Heart right ventricle (tissue), 16 donors: ENCODE data around the gene CLPSL1. TPM values are rescaled to one million over a fixed set of nuclear protein-coding genes. Genes with fewer than 3 reads are reported as not detected.

Experiments
- ATAC-seq, 8 donors: fragments of 200-7000 bp; cut with Tn5 transposase; one replicate each; pipeline ENCODE4 v1.9.1; 2020; ENCODE audit warnings: mild to moderate bottlenecking in 8 of 8, moderate library complexity in 8 of 8, moderate number of reproducible peaks in 1 of 8
- DNase-seq, 2 donors: peaks; one replicate each; pipeline ENCODE4 v3.0.0-alpha.2; 2020
- H3K27ac ChIP-seq, 10 donors: fragments of 200-600 bp; sonication (generic) in 2 of 10; one replicate each; pipeline versions ENCODE4 v1.5.0 to v1.8.0; 2020 to 2022; ENCODE audit warnings: mild to moderate bottlenecking in 3 of 10
- H3K27me3 ChIP-seq, 7 donors: fragments of 200-600 bp; one replicate each; pipeline ENCODE4 v1.8.0; 2021 to 2022; ENCODE audit warnings: mild to moderate bottlenecking in 2 of 7
- H3K36me3 ChIP-seq, 9 donors: fragments of 200-600 bp; sonication (generic) in 1 of 9; one replicate each; pipeline versions ENCODE4 v1.5.0 to v1.8.0; 2020 to 2022; ENCODE audit warnings: mild to moderate bottlenecking in 2 of 9
- H3K4me1 ChIP-seq, 9 donors: fragments of 200-600 bp; sonication (generic) in 1 of 9; one replicate each; pipeline versions ENCODE4 v1.5.0 to v1.8.0; 2020 to 2022; ENCODE audit warnings: mild to moderate bottlenecking in 4 of 9
- H3K4me3 ChIP-seq, 10 donors: fragments of 200-600 bp; sonication (generic) in 2 of 10; one replicate each; pipeline versions ENCODE4 v1.5.0 to v1.8.0; 2020 to 2022; ENCODE audit warnings: mild to moderate bottlenecking in 7 of 10, moderate library complexity in 2 of 10
- H3K9me3 ChIP-seq, 11 donors: fragments of 200-600 bp in 10 of 11; sonication (generic) in 2 of 11; one replicate each; pipeline versions ENCODE4 v1.5.0 to v1.8.0; 2013 to 2022; ENCODE audit warnings: mild to moderate bottlenecking in 2 of 11, control low read depth in 1 of 11, moderate library complexity in 1 of 11
- whole genome bisulfite sequencing, 2 donors: extraction: QIAGEN DNeasy Blood & Tissue Kit; methylation state at CpG; one replicate each; pipeline ENCODE4 v1.1.7; 2013; ENCODE audit warnings: inconsistent platforms in 1 of 2; 5-methylcytosine and 5-hydroxymethylcytosine counted together
- intact Hi-C, 10 donors: fragments of 100-400 bp; cut with DNase I; formaldehyde crosslinking; loops; one replicate each; pipeline versions ENCODE4 v1.11.1 to v1.14.2; 2022
- polyA plus RNA-seq, 2 donors: library from polyadenylated mRNA; stranded (reverse); fragments of 200-250 nt; gene quantifications; one replicate each; pipeline ENCODE4 v1.2.3, GENCODE V29; 2013
- total RNA-seq, 10 donors: library from RNA; stranded (reverse); fragmentation: NEBNext Ultra II Directional in 3 of 10; extraction: Animal tissue kit (Norgen Biotek cat#: 25700) in 3 of 10; gene quantifications; one replicate each; pipeline versions ENCODE4 v1.2.1 to v1.2.4, GENCODE V29; 2021 to 2023
- TF ChIP-seq, protein P1 (sequence below), 9 donors: fragments of 200-600 bp; sonication (generic) in 2 of 9; IDR thresholded peaks; one replicate each; pipeline versions ENCODE4 v1.5.0 to v1.8.0; 2021 to 2022; ENCODE audit warnings: antibody characterized with exemption in 9 of 9, mild to moderate bottlenecking in 5 of 9, moderate library complexity in 1 of 9
- donor health status: Arrhythmogenic right ventricular cardiomyopathy.
- donor health status: ischemic (EF 13 %, LVEDD 7.1; RV severe dilation, severe dysfunction).
- donor health status: healthy with polysubstance abuse.
- donor health status: DM: no; HTN: yes; CAD: no.
- donor health status: DM: no; HTN: no; CAD: no.
- donor health status: ischemic (EF 25% LVEDD 6.9; RV normal size, moderate dysfunction).
- donor health status: ischemic (EF 25% LVEDD 5.7; RV mildly dilated, moderate dysfunction).
- donor health status: healthy.
- donor health status: DM: yes; HTN: yes; CAD: no.
- donor health status: Ischemic cardiomyopathy.
- donor health status: ischemic (EF 35%, LVEDD 5.7; RV mildly dilated, moderate dysfunction).
- donor health status: nonischemic (EF 11% LVEDD 7.7; RV severe dilation, severe dysfunction).
- donor health status: DM: yes; HTN: yes; CAD: no.
- donor health status: PGD.
- donor health status: ischemic (EF 29% LVEDD 5.4; RV normal size, mild dysfunction).
- donor health status: nonischemic (EF 23%, LVEDD 6.1; RV moderate dilation, normal function).

CLPSL1 gene
- total and polyA plus RNA-seq, 12 donors = not detected

DNA sequence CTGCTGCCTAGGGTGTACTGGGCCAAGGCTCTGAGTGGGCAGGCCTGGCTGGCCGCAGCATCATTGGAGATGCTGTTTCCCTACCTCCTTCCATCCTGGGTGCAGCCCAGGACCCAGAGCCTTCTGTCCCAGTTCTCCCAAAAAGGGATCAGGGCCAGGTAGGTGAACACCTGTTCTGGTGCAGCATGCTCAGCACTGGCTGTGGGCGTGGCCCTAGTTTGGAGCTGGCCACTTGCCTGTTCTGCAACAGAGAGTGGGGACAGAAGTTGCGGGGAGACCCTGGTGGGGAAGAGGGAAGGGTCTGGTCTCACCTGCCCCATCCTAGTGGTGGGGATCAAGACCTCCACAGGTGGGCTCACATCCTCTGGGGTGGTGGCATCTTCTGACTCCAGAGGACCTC lies 45.4 kb upstream of the CLPSL1 start:
- intact Hi-C loops = loop anchor here in 3 of 10 donors (5.0 kb wide), 1 partner anchor 213 kb away; no protein-coding TSS in a partner anchor
- ATAC-seq = no peak
- H3K4me3 ChIP-seq = no peak overlapping the region
- H3K4me1 ChIP-seq = peaks cover 6 to 57% (median 34%) of the 10 kb centered on the region in 9 donors
- peak in 1 of 2 donors; percentile 14 for DNase-seq
- TF ChIP-seq, protein P1, sequence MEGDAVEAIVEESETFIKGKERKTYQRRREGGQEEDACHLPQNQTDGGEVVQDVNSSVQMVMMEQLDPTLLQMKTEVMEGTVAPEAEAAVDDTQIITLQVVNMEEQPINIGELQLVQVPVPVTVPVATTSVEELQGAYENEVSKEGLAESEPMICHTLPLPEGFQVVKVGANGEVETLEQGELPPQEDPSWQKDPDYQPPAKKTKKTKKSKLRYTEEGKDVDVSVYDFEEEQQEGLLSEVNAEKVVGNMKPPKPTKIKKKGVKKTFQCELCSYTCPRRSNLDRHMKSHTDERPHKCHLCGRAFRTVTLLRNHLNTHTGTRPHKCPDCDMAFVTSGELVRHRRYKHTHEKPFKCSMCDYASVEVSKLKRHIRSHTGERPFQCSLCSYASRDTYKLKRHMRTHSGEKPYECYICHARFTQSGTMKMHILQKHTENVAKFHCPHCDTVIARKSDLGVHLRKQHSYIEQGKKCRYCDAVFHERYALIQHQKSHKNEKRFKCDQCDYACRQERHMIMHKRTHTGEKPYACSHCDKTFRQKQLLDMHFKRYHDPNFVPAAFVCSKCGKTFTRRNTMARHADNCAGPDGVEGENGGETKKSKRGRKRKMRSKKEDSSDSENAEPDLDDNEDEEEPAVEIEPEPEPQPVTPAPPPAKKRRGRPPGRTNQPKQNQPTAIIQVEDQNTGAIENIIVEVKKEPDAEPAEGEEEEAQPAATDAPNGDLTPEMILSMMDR (IDR thresholded peaks at IDR 0.05) = no peak
- H3K27me3 ChIP-seq = no peaks in the 10 kb centered on the region
- no peaks in the 10 kb centered on the region for H3K9me3 ChIP-seq
- H3K27ac ChIP-seq = no peak overlapping the region
- WGBS, 2 donors = 85 to 93% methylated on average over 3 of the region's 3 CpGs
- H3K36me3 ChIP-seq = no peaks in the 10 kb centered on the region

DNA sequence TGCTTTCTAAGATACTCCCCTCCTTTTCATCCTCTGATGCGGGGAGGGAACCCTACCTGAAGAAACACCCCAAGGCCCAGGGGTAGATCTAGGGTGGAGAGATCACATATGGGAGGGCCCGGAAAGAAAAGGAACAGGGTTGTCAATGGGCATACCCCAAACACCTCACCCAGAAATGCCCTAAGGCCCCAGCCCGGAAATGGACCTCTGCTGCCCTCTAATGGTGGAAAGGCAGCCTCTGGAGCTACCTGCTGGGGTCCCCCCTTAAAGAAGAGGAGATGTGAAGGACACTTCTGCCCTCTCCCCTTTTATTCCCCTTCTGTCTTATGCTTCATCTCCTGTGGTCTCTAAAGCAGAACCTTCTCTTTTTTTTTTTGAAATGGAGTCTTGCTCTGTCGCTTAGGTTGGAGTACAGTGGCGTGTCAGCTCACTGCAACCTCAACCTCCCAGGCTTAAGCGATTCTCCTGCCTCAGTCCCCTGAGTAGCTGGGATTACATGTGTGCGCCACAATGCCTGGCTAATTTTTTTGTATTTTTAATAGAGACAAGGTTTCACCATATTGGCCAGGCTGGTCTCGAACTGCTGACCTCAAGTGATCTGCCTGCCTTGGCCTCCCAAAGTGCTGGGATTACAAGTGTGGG lies 44.4 kb upstream of the CLPSL1 start:
- DNase-seq = peak; percentile 77
- TF ChIP-seq, protein P1 (IDR thresholded peaks at IDR 0.05) = peak; percentile 85 to 97 (median 91)
- WGBS, 2 donors = 66 to 67% methylated on average over 8 of the region's 8 CpGs
- Histone ChIP-seq H3K4me3 (no peak overlapping the region), H3K36me3 (no peaks in the 10 kb centered on the region), H3K9me3 (no peaks in the 10 kb centered on the region), H3K27me3 (no peaks in the 10 kb centered on the region), H3K4me1 (peaks cover 6 to 50% (median 26%) of the 10 kb centered on the region in 9 donors), H3K27ac (no peak overlapping the region)
- peak in 7 of 8 donors; percentile 22 to 61 (median 34) for ATAC-seq
- intact Hi-C loops = loop anchor here in 8 of 10 donors (1.0 to 5.0 kb wide), 6 partner anchors 134 to 214 kb away; no protein-coding TSS in a partner anchor

DNA sequence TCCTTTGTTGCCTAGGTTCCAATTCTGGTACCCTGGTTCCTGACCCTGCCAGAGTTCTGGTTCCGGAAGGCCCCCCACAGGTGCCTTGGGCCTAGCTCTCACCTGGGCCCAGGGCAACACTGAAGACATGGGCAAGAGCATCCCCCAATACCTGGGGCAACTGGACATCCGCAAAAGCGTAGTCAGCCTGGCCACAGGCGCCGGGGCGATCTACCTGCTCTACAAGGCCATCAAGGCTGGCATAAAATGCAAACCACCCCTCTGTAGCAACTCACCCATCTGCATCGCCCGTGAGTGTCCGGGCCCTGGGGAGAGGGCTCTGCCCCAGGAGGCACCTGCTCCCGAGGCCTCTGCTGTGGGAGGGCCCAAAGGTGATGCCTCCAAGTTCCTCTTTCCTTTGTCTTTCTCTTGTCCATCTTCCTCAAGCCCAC lies 43.8 kb upstream of the CLPSL1 start, which contains the start of gene ARMC12:
Gene ARMC12, plus strand, starts transcription at position 51 of the 431 bp plus-strand sequence. Its CDS starts 77 bp downstream, at position 128.
- TF ChIP-seq, protein P1 (IDR thresholded peaks at IDR 0.05) = no peak
- DNase-seq (peak in 1 of 2 donors; percentile 15), ATAC-seq (peak in 2 of 8 donors; percentile 2 to 12)
- no peak within 1 kb of the TSS for H3K27ac ChIP-seq
- no peaks in the 10 kb centered on the region for H3K9me3 ChIP-seq
- intact Hi-C loops = loop anchor here (1.0 to 5.0 kb wide), 9 partner anchors 135 to 215 kb away; no protein-coding TSS in a partner anchor
- 92 to 93% methylated on average over 10 of the region's 10 CpGs for WGBS, 2 donors
- H3K36me3 ChIP-seq = no peaks in the 10 kb centered on the region
- no peak within 1 kb of the TSS for H3K4me3 ChIP-seq
- H3K4me1 ChIP-seq = peaks cover 6 to 49% (median 26%) of the 10 kb centered on the region in 9 donors
- no peaks in the 10 kb centered on the region for H3K27me3 ChIP-seq

DNA sequence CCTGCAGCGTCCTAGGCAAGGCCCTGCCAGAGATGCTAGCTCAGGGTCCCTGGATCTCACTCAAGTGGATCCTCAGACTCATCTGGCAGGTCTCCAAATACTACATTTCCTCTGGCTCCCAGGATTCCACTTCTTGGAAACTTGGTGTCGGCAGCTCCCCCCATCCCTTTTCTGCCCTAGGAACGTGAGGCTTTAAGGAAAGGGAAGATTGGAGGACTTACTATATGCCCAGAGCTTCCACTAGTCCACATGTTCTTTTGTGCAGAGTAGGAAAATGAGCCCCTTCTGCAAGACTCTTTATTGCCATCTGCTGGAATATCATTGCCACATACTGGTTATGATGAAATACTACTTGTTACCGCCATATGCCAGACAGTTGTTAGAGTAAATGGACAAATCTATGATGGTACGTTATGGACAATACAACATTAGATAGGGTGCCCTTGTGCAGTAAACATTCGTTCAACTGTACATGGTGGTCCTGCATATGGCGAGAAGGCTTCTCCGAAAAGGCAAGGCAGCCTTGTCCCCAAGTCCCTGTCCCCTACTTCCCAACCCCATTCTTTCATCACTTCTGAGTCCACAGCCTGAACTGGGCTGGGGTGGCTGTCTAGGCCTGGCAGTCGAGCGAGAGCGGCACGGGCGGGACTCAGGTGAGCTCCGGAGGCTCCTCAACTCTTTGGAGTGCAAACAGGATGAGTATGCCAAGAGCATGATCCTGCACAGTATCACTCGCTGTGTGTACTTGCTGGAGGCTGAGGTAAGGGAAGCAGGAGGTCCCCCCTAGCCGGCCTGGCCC lies 43.2 kb upstream of the CLPSL1 start:
- WGBS, 2 donors = 57 to 62% methylated on average over 16 of the region's 16 CpGs
- TF ChIP-seq, protein P1 (IDR thresholded peaks at IDR 0.05) = peak; percentile 83 to 92 (median 87)
- H3K27ac ChIP-seq = no peak overlapping the region
- H3K4me3 ChIP-seq = no peak overlapping the region
- ATAC-seq = peak; percentile 70 to 91 (median 80)
- peaks cover 5 to 43% (median 20%) of the 10 kb centered on the region in 9 donors for H3K4me1 ChIP-seq
- H3K9me3 ChIP-seq = no peaks in the 10 kb centered on the region
- no peaks in the 10 kb centered on the region for H3K27me3 ChIP-seq
- no peak for DNase-seq
- intact Hi-C loops = loop anchor here (1.0 to 5.0 kb wide), 8 partner anchors 153 to 215 kb away; no protein-coding TSS in a partner anchor
- no peaks in the 10 kb centered on the region for H3K36me3 ChIP-seq
